ENCODE measurements around the gene IRAK2.
A peak's percentile ranks its signal among the peaks of the same experiment; 100 is the strongest.

DNA sequence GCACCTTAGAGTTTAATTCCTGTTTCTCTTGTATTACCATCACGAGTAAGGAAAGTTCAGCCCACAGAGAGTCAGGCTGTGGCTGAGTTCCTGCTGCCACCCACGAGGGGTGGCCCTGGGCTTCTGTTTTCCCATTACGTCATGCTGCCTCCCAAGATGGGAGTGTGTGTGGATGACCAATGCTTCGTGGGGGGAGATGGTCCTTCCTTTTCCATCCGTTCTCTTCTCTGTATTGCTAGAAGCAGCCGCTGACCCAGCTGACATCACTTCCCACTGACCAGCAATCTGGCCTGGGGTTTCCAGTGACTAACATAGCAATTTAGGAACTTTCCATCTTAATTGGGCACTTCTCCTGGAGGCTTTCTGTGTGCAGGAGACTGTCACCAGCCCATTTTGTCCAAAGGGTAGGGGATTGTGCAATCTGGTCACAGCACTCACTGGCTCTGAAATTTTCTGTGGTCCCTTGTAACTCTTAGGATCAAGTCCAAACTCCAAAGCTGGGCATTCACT, 9.3 kb downstream of the IRAK2 start:
- TF ChIP-seq, protein P1, sequence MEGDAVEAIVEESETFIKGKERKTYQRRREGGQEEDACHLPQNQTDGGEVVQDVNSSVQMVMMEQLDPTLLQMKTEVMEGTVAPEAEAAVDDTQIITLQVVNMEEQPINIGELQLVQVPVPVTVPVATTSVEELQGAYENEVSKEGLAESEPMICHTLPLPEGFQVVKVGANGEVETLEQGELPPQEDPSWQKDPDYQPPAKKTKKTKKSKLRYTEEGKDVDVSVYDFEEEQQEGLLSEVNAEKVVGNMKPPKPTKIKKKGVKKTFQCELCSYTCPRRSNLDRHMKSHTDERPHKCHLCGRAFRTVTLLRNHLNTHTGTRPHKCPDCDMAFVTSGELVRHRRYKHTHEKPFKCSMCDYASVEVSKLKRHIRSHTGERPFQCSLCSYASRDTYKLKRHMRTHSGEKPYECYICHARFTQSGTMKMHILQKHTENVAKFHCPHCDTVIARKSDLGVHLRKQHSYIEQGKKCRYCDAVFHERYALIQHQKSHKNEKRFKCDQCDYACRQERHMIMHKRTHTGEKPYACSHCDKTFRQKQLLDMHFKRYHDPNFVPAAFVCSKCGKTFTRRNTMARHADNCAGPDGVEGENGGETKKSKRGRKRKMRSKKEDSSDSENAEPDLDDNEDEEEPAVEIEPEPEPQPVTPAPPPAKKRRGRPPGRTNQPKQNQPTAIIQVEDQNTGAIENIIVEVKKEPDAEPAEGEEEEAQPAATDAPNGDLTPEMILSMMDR (IDR thresholded peaks at IDR 0.05): no peak
- peak; percentile 14 for TF ChIP-seq POLR2A (IDR thresholded peaks at IDR 0.05)

All from right lobe of liver (tissue), 4 donors.